Neuronal stem cell (in vitro differentiated cells): ENCODE measurements around the gene METTL23.

Experiments
- DNase-seq: peaks from one replicate; pipeline ENCODE4 v3.0.0-alpha.2; 2013; ENCODE audit warnings: low spot score
- H2AFZ ChIP-seq: one replicate; pipeline ENCODE4 v1.6.1; 2013; ENCODE audit warnings: mild to moderate bottlenecking, low read length, inconsistent platforms
- H2AK5ac ChIP-seq: 2 replicates; pipeline ENCODE4 v1.6.1; 2013; ENCODE audit warnings: low read depth, mild to moderate bottlenecking, inconsistent platforms, low read length, moderate library complexity, mixed read lengths
- H2BK120ac ChIP-seq: 2 replicates; pipeline ENCODE4 v1.6.1; 2013; ENCODE audit warnings: low read depth, mild to moderate bottlenecking, inconsistent platforms, low read length, moderate library complexity, mixed read lengths
- H2BK12ac ChIP-seq: one replicate; pipeline ENCODE4 v1.6.1; 2013; ENCODE audit warnings: low read length, inconsistent platforms
- H2BK15ac ChIP-seq: 2 replicates; pipeline ENCODE4 v1.6.1; 2013; ENCODE audit warnings: mild to moderate bottlenecking, low read length, inconsistent platforms, mixed read lengths
- H2BK5ac ChIP-seq: one replicate; pipeline ENCODE4 v1.6.1; 2013; ENCODE audit warnings: inconsistent platforms, mild to moderate bottlenecking, low read length, moderate library complexity
- H3K14ac ChIP-seq: one replicate; pipeline ENCODE4 v1.6.1; 2013; ENCODE audit warnings: low read length, inconsistent platforms
- H3K18ac ChIP-seq: 2 replicates; pipeline ENCODE4 v1.6.1; 2013; ENCODE audit warnings: low read length, inconsistent platforms
- H3K23ac ChIP-seq: 2 replicates; pipeline ENCODE4 v1.6.1; 2013; ENCODE audit warnings: low read depth, mild to moderate bottlenecking, mixed read lengths, low read length, inconsistent platforms; ENCODE audit not compliant: poor library complexity
- H3K27ac ChIP-seq: replicated peaks from 3 replicates; pipeline ENCODE4 v1.5.1; 2013; ENCODE audit warnings: low read length, inconsistent platforms
- H3K27me3 ChIP-seq, 3 experiments: 2 replicates each; pipeline ENCODE4 v1.6.1; 2013; ENCODE audit warnings: low read length in 3 of 3, mild to moderate bottlenecking in 2 of 3, inconsistent platforms in 1 of 3, low read depth in 1 of 3, mixed read lengths in 1 of 3, moderate library complexity in 1 of 3; ENCODE audit not compliant: control insufficient read depth in 3 of 3, insufficient read depth in 3 of 3
- H3K36me3 ChIP-seq, 2 donors: replicated peaks in 1 of 2; 2 replicates each; pipeline ENCODE4 v1.6.1; 2013; ENCODE audit warnings: low read length in 2 of 2; ENCODE audit not compliant: control insufficient read depth in 2 of 2, insufficient read depth in 2 of 2
- H3K4ac ChIP-seq: 2 replicates; pipeline ENCODE4 v1.6.1; 2013; ENCODE audit warnings: inconsistent platforms, mild to moderate bottlenecking, low read length, moderate library complexity
- H3K4me1 ChIP-seq, 2 donors: 1 replicate in 1 of 2; 2 replicates in 1 of 2; pipeline ENCODE4 v1.6.1; 2013; ENCODE audit warnings: low read length in 2 of 2, low read depth in 1 of 2; ENCODE audit not compliant: control insufficient read depth in 2 of 2, insufficient read depth in 1 of 2
- H3K4me2 ChIP-seq: one replicate; pipeline ENCODE4 v1.6.1; 2013; ENCODE audit warnings: mild to moderate bottlenecking, low read length, inconsistent platforms; ENCODE audit not compliant: insufficient read depth, poor library complexity, severe bottlenecking
- H3K4me3 ChIP-seq, 2 donors: 2 replicates each; pipeline ENCODE4 v1.5.1; 2013; ENCODE audit warnings: low read length in 2 of 2, mild to moderate bottlenecking in 2 of 2, inconsistent platforms in 1 of 2, moderate library complexity in 1 of 2
- H3K79me1 ChIP-seq: one replicate; pipeline ENCODE4 v1.6.1; 2013; ENCODE audit warnings: low read depth, mild to moderate bottlenecking, inconsistent platforms, low read length, moderate library complexity
- H3K9ac ChIP-seq: one replicate; pipeline ENCODE4 v1.6.1; 2013; ENCODE audit warnings: mild to moderate bottlenecking, low read depth, low read length, inconsistent platforms; ENCODE audit not compliant: poor library complexity
- H3K9me3 ChIP-seq, 2 donors: replicated peaks in 1 of 2; 2 replicates each; pipeline versions ENCODE3 to v1.6.1; 2013; ENCODE audit warnings: low read length in 2 of 2, mild to moderate bottlenecking in 2 of 2, inconsistent platforms in 1 of 2, low read depth in 1 of 2, mixed read lengths in 1 of 2, moderate library complexity in 1 of 2; ENCODE audit not compliant: control insufficient read depth in 2 of 2, insufficient read depth in 1 of 2
- H4K8ac ChIP-seq: one replicate; pipeline ENCODE4 v1.6.1; 2013; ENCODE audit warnings: low read depth, mild to moderate bottlenecking, inconsistent platforms, low read length, moderate library complexity
- H4K91ac ChIP-seq: one replicate; pipeline ENCODE4 v1.6.1; 2013; ENCODE audit warnings: low read length, low read depth, mild to moderate bottlenecking, inconsistent platforms; ENCODE audit not compliant: poor library complexity
- WGBS, 2 donors: extraction: QIAGEN DNeasy Blood & Tissue Kit; methylation state at CpG; one replicate each; pipeline ENCODE4 v1.1.7; 2013; ENCODE audit warnings: missing lambda C conversion rate in 2 of 2, mixed read lengths in 1 of 2; ENCODE audit not compliant: insufficient read length in 2 of 2, insufficient replicate concordance in 1 of 2; ENCODE audit errors: extremely low coverage in 2 of 2; 5-methylcytosine and 5-hydroxymethylcytosine counted together

METTL23 gene

DNA sequence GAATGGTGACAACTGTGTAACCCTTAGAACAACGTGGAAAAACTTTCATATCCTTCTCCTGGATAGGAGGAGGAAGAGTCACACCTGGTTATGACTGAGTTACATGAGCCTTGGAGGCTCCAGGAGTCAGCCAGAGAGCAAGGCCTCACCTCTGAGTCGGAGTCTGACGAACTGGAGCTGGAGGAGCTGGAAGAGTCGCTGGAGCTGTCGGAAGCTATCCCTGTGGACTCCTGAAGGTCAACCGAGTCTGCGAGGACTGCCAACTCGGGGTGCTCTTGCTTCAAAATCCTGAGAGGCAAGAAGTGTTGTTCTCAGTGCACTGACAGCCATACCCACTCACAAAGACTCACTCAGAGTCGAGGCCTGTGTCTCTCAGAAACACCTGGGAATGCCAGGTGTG is 6.4 kb upstream of the METTL23 start:
- Histone ChIP-seq H3K14ac (no peak overlapping the region), H3K4ac (no peak overlapping the region), H4K91ac (no peak overlapping the region), H3K4me1 (no peaks in the 10 kb centered on the region), H3K9ac (no peak overlapping the region), H2BK5ac (no peak overlapping the region), H3K18ac (no peak overlapping the region), H4K8ac (no peak overlapping the region), H3K4me2 (no peak overlapping the region), H3K36me3 (peaks cover 50 to 94% of the 10 kb centered on the region in 2 donors), H2BK12ac (no peak overlapping the region), H2AK5ac (no peak overlapping the region), H3K27me3 (no peaks in the 10 kb centered on the region), H3K79me1 (no peaks in the 10 kb centered on the region), H2BK15ac (no peak overlapping the region), H3K4me3 (no peak overlapping the region), H3K9me3 (no peaks in the 10 kb centered on the region), H2BK120ac (no peak overlapping the region), H3K27ac (no peak overlapping the region), H2AFZ (no peak overlapping the region), H3K23ac (no peak overlapping the region)
- no CpG with 5 or more reads among the region's 9 CpGs for WGBS, 2 donors
- no peak for DNase-seq

- Histone ChIP-seq H3K27me3 (no peaks in the 10 kb centered on the region), H3K4me3 (no peak overlapping the region), H2AK5ac (no peak overlapping the region), H3K79me1 (no peaks in the 10 kb centered on the region), H3K18ac (no peak overlapping the region), H3K14ac (no peak overlapping the region), H4K8ac (no peak overlapping the region), H3K4ac (no peak overlapping the region), H3K4me2 (no peak overlapping the region), H2AFZ (no peak overlapping the region), H2BK120ac (no peak overlapping the region), H3K9ac (no peak overlapping the region), H3K36me3 (peaks cover 46 to 87% of the 10 kb centered on the region in 2 donors), H2BK12ac (no peak overlapping the region), H3K23ac (no peak overlapping the region), H2BK5ac (no peak overlapping the region), H2BK15ac (no peak overlapping the region), H4K91ac (no peak overlapping the region), H3K4me1 (peaks cover 3 to 4% of the 10 kb centered on the region in 2 donors), H3K27ac (no peak overlapping the region), H3K9me3 (no peaks in the 10 kb centered on the region)
- no peak for DNase-seq
- WGBS, 2 donors = no CpG with 5 or more reads among the region's 9 CpGs
Measured at GRCh38 chr17:76720941-76721340, 5.7 kb upstream of the METTL23 start.

DNA sequence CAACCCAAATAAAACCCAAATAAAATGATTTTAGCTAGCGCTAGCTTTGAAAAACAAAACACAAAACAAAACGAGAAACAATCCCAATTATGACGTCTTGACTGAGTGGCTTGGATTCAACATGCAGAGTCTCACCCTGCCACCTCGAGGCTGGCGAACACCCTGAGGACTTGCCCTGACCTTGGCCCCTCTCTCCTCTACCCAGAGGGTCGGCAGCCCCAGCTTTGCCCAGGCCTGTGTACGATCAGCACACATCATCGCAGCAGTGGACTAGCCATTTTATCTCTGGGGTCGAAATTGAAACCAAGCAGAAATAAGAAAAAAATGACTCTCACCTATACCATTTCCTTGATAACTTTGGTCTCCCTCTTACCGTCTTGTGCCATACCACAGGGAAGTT is 5.2 kb upstream of the METTL23 start:
- Histone ChIP-seq H3K79me1 (no peaks in the 10 kb centered on the region), H3K27me3 (no peaks in the 10 kb centered on the region), H3K14ac (no peak overlapping the region), H4K91ac (no peak overlapping the region), H3K4me2 (no peak overlapping the region), H3K4me1 (peaks cover 3 to 4% of the 10 kb centered on the region in 2 donors), H2AK5ac (no peak overlapping the region), H3K23ac (no peak overlapping the region), H2BK120ac (no peak overlapping the region), H2BK12ac (no peak overlapping the region), H3K36me3 (peaks cover 41 to 82% of the 10 kb centered on the region in 2 donors), H2BK5ac (no peak overlapping the region), H4K8ac (no peak overlapping the region), H2BK15ac (no peak overlapping the region), H3K9me3 (no peaks in the 10 kb centered on the region), H3K9ac (no peak overlapping the region), H2AFZ (no peak overlapping the region), H3K27ac (no peak overlapping the region), H3K4me3 (no peak overlapping the region), H3K4ac (no peak overlapping the region), H3K18ac (no peak overlapping the region)
- DNase-seq = no peak
- no CpG with 5 or more reads among the region's 10 CpGs for WGBS, 2 donors

- no CpG with 5 or more reads among the region's 8 CpGs for WGBS, 2 donors
Measured at GRCh38 chr17:76722279-76722678, 4.4 kb upstream of the METTL23 start.

More at GRCh38 chr17:76722279-76722678, 4.4 kb upstream of the METTL23 start:
- H3K4me3 ChIP-seq = no peak overlapping the region
- no peak overlapping the region for H3K14ac ChIP-seq
- no peak overlapping the region for H4K8ac ChIP-seq
- peaks cover 3% of the 10 kb centered on the region for H3K79me1 ChIP-seq
- H3K27me3 ChIP-seq = no peaks in the 10 kb centered on the region
- no peak overlapping the region for H3K23ac ChIP-seq
- no peak overlapping the region for H2BK15ac ChIP-seq
- H3K4me2 ChIP-seq = no peak overlapping the region
- peaks cover 38 to 74% of the 10 kb centered on the region in 2 donors for H3K36me3 ChIP-seq
- peaks cover 3 to 4% of the 10 kb centered on the region in 2 donors for H3K4me1 ChIP-seq
- no peak overlapping the region for H2AK5ac ChIP-seq
- H2BK120ac ChIP-seq = no peak overlapping the region
- H3K27ac ChIP-seq = no peak overlapping the region
- no peak overlapping the region for H2BK5ac ChIP-seq
- no peak overlapping the region for H2BK12ac ChIP-seq
- no peak overlapping the region for H3K4ac ChIP-seq
- H3K9me3 ChIP-seq = no peaks in the 10 kb centered on the region
- no peak overlapping the region for H2AFZ ChIP-seq
- no peak overlapping the region for H3K9ac ChIP-seq
- H3K18ac ChIP-seq = no peak overlapping the region
- no peak for DNase-seq
- no peak overlapping the region for H4K91ac ChIP-seq
